Fibroblast of lung (primary cell): Measurements from ENCODE around the gene DIS3L2. TPM values are rescaled to one million over a fixed set of nuclear protein-coding genes. Genes with fewer than 3 reads are reported as not detected.
"Not testable (repeated sequence)": the region's sequence is repeated elsewhere in the genome, so short reads cannot be mapped to it uniquely, and the experiment has no call there.

Source experiments
- DNase-seq, 2 donors: peaks; one replicate each; pipeline versions ENCODE4 v3.0.0 to v3.0.0-alpha.2; 2010; ENCODE audit warnings: low read depth in 2 of 2
- H2AFZ ChIP-seq: 2 replicates; pipeline ENCODE4 v1.5.1; 2012; ENCODE audit warnings: low read length, control low read depth, inconsistent platforms
- H3K27ac ChIP-seq: 2 replicates; pipeline ENCODE4 v1.5.1; 2011; ENCODE audit warnings: low read length, control low read depth; ENCODE audit not compliant: insufficient read depth
- H3K27me3 ChIP-seq: 2 replicates; pipeline ENCODE4 v1.5.1; 2011; ENCODE audit warnings: mild to moderate bottlenecking, low read length; ENCODE audit not compliant: control insufficient read depth, insufficient read depth
- H3K36me3 ChIP-seq: 2 replicates; pipeline ENCODE4 v1.5.1; 2011; ENCODE audit warnings: low read length; ENCODE audit not compliant: control insufficient read depth, insufficient read depth
- H3K4me1 ChIP-seq: 2 replicates; pipeline ENCODE4 v1.5.1; 2011; ENCODE audit warnings: low read length; ENCODE audit not compliant: control insufficient read depth, insufficient read depth; ENCODE audit errors: extremely low read depth
- H3K4me2 ChIP-seq: 2 replicates; pipeline ENCODE4 v1.5.1; 2011; ENCODE audit warnings: low read length, control low read depth; ENCODE audit not compliant: insufficient read depth; ENCODE audit errors: extremely low read depth
- H3K4me3 ChIP-seq, 4 experiments: fragments of 200-600 bp in 1 of 4; sonication (generic) in 1 of 4; replicated peaks in 1 of 4; 2 replicates each; pipeline ENCODE4 v1.5.1; 2011 to 2016; ENCODE audit warnings: low read length in 4 of 4, low read depth in 3 of 4, mild to moderate bottlenecking in 3 of 4, control low read depth in 2 of 4, inconsistent platforms in 1 of 4, mixed read lengths in 1 of 4; ENCODE audit not compliant: insufficient read depth in 1 of 4; ENCODE audit errors: control extremely low read depth in 1 of 4
- H3K79me2 ChIP-seq: 2 replicates; pipeline ENCODE4 v1.5.1; 2012; ENCODE audit warnings: mild to moderate bottlenecking, low read length, inconsistent platforms; ENCODE audit not compliant: control insufficient read depth, insufficient read depth
- H3K9ac ChIP-seq: 2 replicates; pipeline ENCODE4 v1.5.1; 2011; ENCODE audit warnings: mild to moderate bottlenecking, low read length, control low read depth; ENCODE audit not compliant: insufficient read depth
- H3K9me3 ChIP-seq: 2 replicates; pipeline ENCODE4 v1.5.1; 2012; ENCODE audit warnings: low read depth, low read length; ENCODE audit not compliant: control insufficient read depth, insufficient read depth
- H4K20me1 ChIP-seq: 2 replicates; pipeline ENCODE4 v1.5.1; 2011; ENCODE audit warnings: low read length; ENCODE audit not compliant: control insufficient read depth, insufficient read depth; ENCODE audit errors: extremely low read depth
- CTCF ChIP-seq, 2 donors: IDR thresholded peaks in 1 of 2; conservative IDR thresholded peaks in 1 of 2; 1 replicate in 1 of 2; 2 replicates in 1 of 2; pipeline ENCODE4 v1.5.1; 2011 to 2012; ENCODE audit warnings: low read length in 2 of 2, control low read depth in 1 of 2, inconsistent platforms in 1 of 2, low read depth in 1 of 2, mild to moderate bottlenecking in 1 of 2
- EZH2 ChIP-seq: IDR thresholded peaks from 2 replicates; pipeline ENCODE4 v1.5.1; 2012; ENCODE audit warnings: low read length, control low read depth, mild to moderate bottlenecking; ENCODE audit errors: missing control alignments
- polyA plus RNA-seq, 2 donors: library from polyadenylated mRNA; depleted of rRNA in 1 of 2; stranded (reverse) in 1 of 2; unstranded in 1 of 2; fragments of >200 nt; gene quantifications; 2 replicates each; pipeline ENCODE4 v1.2.1, GENCODE V29; 2011 to 2012; ENCODE audit warnings: missing spikeins in 1 of 2
- total RNA-seq: library from RNA; depleted of rRNA; stranded (reverse); fragments of >200 nt; gene quantifications from 2 replicates; pipeline ENCODE4 v1.2.1, GENCODE V29; 2014

The DIS3L2 gene
- total and polyA plus RNA-seq, 2 donors (not counting 1 experiment from before 2014, with no cell fraction given): 5.2 to 15.2 TPM

- H3K9ac ChIP-seq, H3K4me1 ChIP-seq, H3K36me3 ChIP-seq, H4K20me1 ChIP-seq, H3K4me3 ChIP-seq, H3K9me3 ChIP-seq, H3K4me2 ChIP-seq, DNase-seq, H2AFZ ChIP-seq, H3K79me2 ChIP-seq, H3K27ac ChIP-seq, H3K27me3 ChIP-seq: not testable (repeated sequence)
- peak; percentile 9 to 31 for TF ChIP-seq CTCF (conservative IDR thresholded peaks at IDR 0.05 in 1 of 2, IDR thresholded peaks at IDR 0.05 in 1 of 2; ENCODE audit: low read depth in 1 of 2, low read length in 2 of 2)
Measured at GRCh38 chr2:232335206-232335858, 373.8 kb downstream of the DIS3L2 start.

GRCh38 chr2:232335859-232336215 is 374.3 kb downstream of the DIS3L2 start:
- Histone ChIP-seq H3K4me1 (no peaks in the 10 kb centered on the region), H4K20me1 (no peaks in the 10 kb centered on the region), H3K9me3 (no peaks in the 10 kb centered on the region), H3K4me3 (no peak overlapping the region), H3K4me2 (no peak overlapping the region), H2AFZ (no peak overlapping the region), H3K9ac (no peak overlapping the region), H3K36me3 (no peaks in the 10 kb centered on the region), H3K27me3 (no peaks in the 10 kb centered on the region), H3K79me2 (no peaks in the 10 kb centered on the region), H3K27ac (no peak overlapping the region)
- TF ChIP-seq EZH2 (no peak), CTCF (conservative IDR thresholded peaks at IDR 0.05 in 1 of 2, IDR thresholded peaks at IDR 0.05 in 1 of 2; ENCODE audit: low read depth in 1 of 2, low read length in 2 of 2) (no peak)
- DNase-seq: no peak

GRCh38 chr2:232336241-232336736 is 374.8 kb downstream of the DIS3L2 start:
- Histone ChIP-seq H3K27ac (no peak overlapping the region), H3K4me1 (no peaks in the 10 kb centered on the region), H3K4me3 (no peak overlapping the region), H4K20me1 (no peaks in the 10 kb centered on the region), H3K79me2 (no peaks in the 10 kb centered on the region), H2AFZ (no peak overlapping the region), H3K27me3 (no peaks in the 10 kb centered on the region), H3K9me3 (no peaks in the 10 kb centered on the region), H3K9ac (no peak overlapping the region), H3K36me3 (no peaks in the 10 kb centered on the region), H3K4me2 (no peak overlapping the region)
- DNase-seq: no peak
- TF ChIP-seq EZH2 (no peak), CTCF (conservative IDR thresholded peaks at IDR 0.05 in 1 of 2, IDR thresholded peaks at IDR 0.05 in 1 of 2; ENCODE audit: low read depth in 1 of 2, low read length in 2 of 2) (no peak)
